ENCODE measurements around the gene ANKS3.

ANKS3 gene

DNA sequence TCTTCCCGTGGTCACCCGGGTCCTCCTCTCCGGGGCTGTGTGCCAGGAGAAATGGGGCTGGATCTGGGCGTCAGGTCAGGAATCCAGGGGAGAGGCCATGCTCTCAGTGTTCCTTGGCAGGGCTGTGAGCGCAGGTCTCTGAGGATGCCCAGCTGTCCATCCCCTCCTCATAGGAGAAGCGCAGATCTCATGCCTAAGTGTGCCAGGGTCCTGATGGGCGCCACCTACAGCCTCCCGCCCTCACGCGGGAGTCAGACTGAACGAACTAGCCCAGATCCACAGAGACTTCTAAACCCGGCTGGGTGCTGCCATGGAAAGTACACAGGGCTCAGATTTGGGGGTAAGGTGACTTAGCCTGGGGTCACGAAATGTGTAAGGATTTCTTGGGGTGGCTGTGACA is 85.2 kb downstream of the ANKS3 start:
- no peak for TF ChIP-seq MYC (IDR thresholded peaks at IDR 0.05; ENCODE audit: low read depth, low read length)
- TF ChIP-seq, protein P1, sequence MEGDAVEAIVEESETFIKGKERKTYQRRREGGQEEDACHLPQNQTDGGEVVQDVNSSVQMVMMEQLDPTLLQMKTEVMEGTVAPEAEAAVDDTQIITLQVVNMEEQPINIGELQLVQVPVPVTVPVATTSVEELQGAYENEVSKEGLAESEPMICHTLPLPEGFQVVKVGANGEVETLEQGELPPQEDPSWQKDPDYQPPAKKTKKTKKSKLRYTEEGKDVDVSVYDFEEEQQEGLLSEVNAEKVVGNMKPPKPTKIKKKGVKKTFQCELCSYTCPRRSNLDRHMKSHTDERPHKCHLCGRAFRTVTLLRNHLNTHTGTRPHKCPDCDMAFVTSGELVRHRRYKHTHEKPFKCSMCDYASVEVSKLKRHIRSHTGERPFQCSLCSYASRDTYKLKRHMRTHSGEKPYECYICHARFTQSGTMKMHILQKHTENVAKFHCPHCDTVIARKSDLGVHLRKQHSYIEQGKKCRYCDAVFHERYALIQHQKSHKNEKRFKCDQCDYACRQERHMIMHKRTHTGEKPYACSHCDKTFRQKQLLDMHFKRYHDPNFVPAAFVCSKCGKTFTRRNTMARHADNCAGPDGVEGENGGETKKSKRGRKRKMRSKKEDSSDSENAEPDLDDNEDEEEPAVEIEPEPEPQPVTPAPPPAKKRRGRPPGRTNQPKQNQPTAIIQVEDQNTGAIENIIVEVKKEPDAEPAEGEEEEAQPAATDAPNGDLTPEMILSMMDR (IDR thresholded peaks at IDR 0.05; ENCODE audit: low read depth, low read length), result no peak
- no peak for TF ChIP-seq POLR2A (IDR thresholded peaks at IDR 0.05; ENCODE audit: extremely low read depth, insufficient read length)
- TF ChIP-seq, protein P2, sequence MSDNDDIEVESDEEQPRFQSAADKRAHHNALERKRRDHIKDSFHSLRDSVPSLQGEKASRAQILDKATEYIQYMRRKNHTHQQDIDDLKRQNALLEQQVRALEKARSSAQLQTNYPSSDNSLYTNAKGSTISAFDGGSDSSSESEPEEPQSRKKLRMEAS (IDR thresholded peaks at IDR 0.05; ENCODE audit: low read depth, low read length), result no peak
- no peak for DNase-seq (ENCODE audit: low read depth)

DNA sequence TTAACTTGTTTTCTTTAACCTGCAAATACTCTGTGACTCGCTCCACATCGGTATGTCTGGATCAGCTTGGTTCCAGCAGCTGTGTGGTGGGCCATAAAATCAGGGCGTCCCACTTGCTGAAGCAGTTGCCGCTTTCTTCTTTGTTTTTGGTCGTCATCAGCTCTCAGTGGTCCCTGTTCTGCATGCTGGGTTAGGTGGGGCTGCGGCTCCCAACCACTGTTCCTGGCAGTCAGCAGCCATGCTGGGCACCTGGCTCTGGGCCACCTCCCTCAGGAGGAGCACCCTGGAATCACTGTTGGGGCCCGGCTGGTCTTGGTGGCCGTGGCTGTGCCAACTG is 86.5 kb downstream of the ANKS3 start:
- no peak for DNase-seq (ENCODE audit: low read depth)
- H3K4me3 ChIP-seq (ENCODE audit: low read depth, low read length), result no peak overlapping the region
- TF ChIP-seq, protein P2 (IDR thresholded peaks at IDR 0.05; ENCODE audit: low read depth, low read length), result no peak
- TF ChIP-seq, protein P1 (IDR thresholded peaks at IDR 0.05; ENCODE audit: low read depth, low read length), result no peak
- TF ChIP-seq MYC (IDR thresholded peaks at IDR 0.05; ENCODE audit: low read depth, low read length) (no peak), POLR2A (IDR thresholded peaks at IDR 0.05; ENCODE audit: extremely low read depth, insufficient read length) (no peak)

More for the DNA sequence above, 85.2 kb downstream of the ANKS3 start:
- no peak overlapping the region for H3K4me3 ChIP-seq (ENCODE audit: low read depth, low read length)

DNA sequence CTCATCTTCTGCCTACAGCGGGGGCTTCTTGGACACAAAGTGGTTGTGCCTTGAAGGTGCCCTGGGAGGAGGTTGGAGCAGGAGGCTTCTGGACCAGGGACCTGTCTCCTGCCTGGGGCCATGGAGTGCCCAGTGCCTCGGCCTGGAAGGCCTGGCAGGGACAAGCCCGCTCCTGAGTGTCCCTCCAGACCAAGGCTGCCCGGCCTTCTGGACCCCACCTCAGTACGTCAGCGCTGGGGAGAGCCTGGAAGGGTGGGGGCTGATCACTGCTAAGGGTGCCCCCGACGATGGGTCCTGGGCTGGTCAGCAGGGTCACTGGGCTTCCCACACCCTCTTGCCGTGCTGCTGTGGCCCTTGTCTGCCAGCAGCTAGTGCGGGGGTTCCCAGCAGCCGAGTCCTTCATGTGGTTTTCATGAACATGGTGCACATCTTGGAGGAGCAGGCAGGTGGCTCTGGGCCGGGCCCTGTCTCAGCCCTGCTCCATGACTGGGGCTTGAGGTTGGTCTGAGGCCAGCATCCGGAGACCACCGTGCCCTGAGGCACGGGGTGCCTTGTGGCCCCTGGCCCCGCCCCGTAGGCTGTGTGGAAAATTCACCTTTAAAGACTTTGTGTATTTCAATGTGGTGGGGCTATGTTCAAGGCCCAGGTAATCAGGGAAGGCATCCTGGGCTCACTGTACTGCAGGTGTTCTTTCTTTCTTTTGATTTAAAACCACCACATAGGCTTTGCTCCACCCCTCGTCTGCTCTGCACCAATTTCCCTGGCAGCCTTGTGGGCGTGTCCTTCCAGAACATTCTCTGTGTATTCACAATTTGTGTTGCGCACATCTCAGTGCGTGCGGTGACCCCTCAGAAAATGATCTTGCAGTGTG is 87.1 kb downstream of the ANKS3 start:
- no peak overlapping the region for H3K4me3 ChIP-seq (ENCODE audit: low read depth, low read length)
- no peak for DNase-seq (ENCODE audit: low read depth)
- TF ChIP-seq POLR2A (IDR thresholded peaks at IDR 0.05; ENCODE audit: extremely low read depth, insufficient read length), result no peak
- TF ChIP-seq, protein P2 (IDR thresholded peaks at IDR 0.05; ENCODE audit: low read depth, low read length), result no peak
- TF ChIP-seq, protein P1 (IDR thresholded peaks at IDR 0.05; ENCODE audit: low read depth, low read length), result no peak
- TF ChIP-seq MYC (IDR thresholded peaks at IDR 0.05; ENCODE audit: low read depth, low read length), result no peak

All from NB4 (cell line).